Measurements from ENCODE around the gene DMD.

Gene DMD

GRCh38 chrX:31258166-31258565 is 1953.2 kb downstream of the DMD start:
- Histone ChIP-seq H3K4me2 (ENCODE audit: low read depth, low read length) (no peak overlapping the region), H2AFZ (ENCODE audit: low read length) (no peak overlapping the region), H4K20me1 (ENCODE audit: insufficient read depth, low read length) (no peaks in the 10 kb centered on the region), H3K27ac (ENCODE audit: low read length) (no peak overlapping the region), H3K4me3 (ENCODE audit: low read length) (no peak overlapping the region), H3K9me3 (replicated peaks; ENCODE audit: insufficient read depth, low read length) (no peaks in the 10 kb centered on the region), H3K79me2 (ENCODE audit: low read length) (no peaks in the 10 kb centered on the region), H3K27me3 (replicated peaks; ENCODE audit: insufficient read depth, low read length) (no peaks in the 10 kb centered on the region), H3K9me2 (replicated peaks; ENCODE audit: insufficient read depth, low read length) (no peaks in the 10 kb centered on the region), H3K9ac (ENCODE audit: low read length) (no peak overlapping the region), H3K36me3 (replicated peaks; ENCODE audit: insufficient read depth, low read length) (no peaks in the 10 kb centered on the region), H3F3A (ENCODE audit: insufficient read depth, low read length) (no peaks in the 10 kb centered on the region), H3K4me1 (ENCODE audit: low read length) (no peaks in the 10 kb centered on the region)
- TF ChIP-seq EZH2 (optimal IDR thresholded peaks at IDR 0.05; ENCODE audit: low read depth, low read length) (no peak), EZH2phosphoT487 (IDR thresholded peaks at IDR 0.05; ENCODE audit: low read length) (no peak), CTCF (IDR thresholded peaks at IDR 0.05; ENCODE audit: low read length) (no peak)
- DNase-seq = no peak

- H3K4me1 ChIP-seq (ENCODE audit: low read length) = no peaks in the 10 kb centered on the region
- no peak overlapping the region for H3K4me3 ChIP-seq (ENCODE audit: low read length)
- H3F3A ChIP-seq (ENCODE audit: insufficient read depth, low read length) = no peaks in the 10 kb centered on the region
- no peak overlapping the region for H3K4me2 ChIP-seq (ENCODE audit: low read depth, low read length)
- H2AFZ ChIP-seq (ENCODE audit: low read length) = no peak overlapping the region
- H3K36me3 ChIP-seq (replicated peaks; ENCODE audit: insufficient read depth, low read length) = no peaks in the 10 kb centered on the region
- H4K20me1 ChIP-seq (ENCODE audit: insufficient read depth, low read length) = no peaks in the 10 kb centered on the region
- H3K27me3 ChIP-seq (replicated peaks; ENCODE audit: insufficient read depth, low read length) = no peaks in the 10 kb centered on the region
- H3K9me3 ChIP-seq (replicated peaks; ENCODE audit: insufficient read depth, low read length) = no peaks in the 10 kb centered on the region
- no peaks in the 10 kb centered on the region for H3K79me2 ChIP-seq (ENCODE audit: low read length)
- H3K9me2 ChIP-seq (replicated peaks; ENCODE audit: insufficient read depth, low read length) = no peaks in the 10 kb centered on the region
- no peak overlapping the region for H3K27ac ChIP-seq (ENCODE audit: low read length)
- no peak overlapping the region for H3K9ac ChIP-seq (ENCODE audit: low read length)
- DNase-seq = no peak
- TF ChIP-seq CTCF (IDR thresholded peaks at IDR 0.05; ENCODE audit: low read length) = no peak
- no peak for TF ChIP-seq EZH2phosphoT487 (IDR thresholded peaks at IDR 0.05; ENCODE audit: low read length)
- TF ChIP-seq EZH2 (optimal IDR thresholded peaks at IDR 0.05; ENCODE audit: low read depth, low read length) = no peak
These were observed 1955.9 kb downstream of the DMD start for GRCh38 chrX:31255310-31256033.

GRCh38 chrX:31252133-31252532 is 1959.2 kb downstream of the DMD start:
- H3K27me3 ChIP-seq (replicated peaks; ENCODE audit: insufficient read depth, low read length) = no peaks in the 10 kb centered on the region

More at GRCh38 chrX:31252133-31252532, 1959.2 kb downstream of the DMD start:
- no peaks in the 10 kb centered on the region for H3K36me3 ChIP-seq (replicated peaks; ENCODE audit: insufficient read depth, low read length)
- no peak overlapping the region for H2AFZ ChIP-seq (ENCODE audit: low read length)
- no peak overlapping the region for H3K9ac ChIP-seq (ENCODE audit: low read length)
- DNase-seq = no peak
- no peak overlapping the region for H3K4me2 ChIP-seq (ENCODE audit: low read depth, low read length)
- no peaks in the 10 kb centered on the region for H3K9me3 ChIP-seq (replicated peaks; ENCODE audit: insufficient read depth, low read length)
- H3F3A ChIP-seq (ENCODE audit: insufficient read depth, low read length) = no peaks in the 10 kb centered on the region
- H3K4me1 ChIP-seq (ENCODE audit: low read length) = no peaks in the 10 kb centered on the region
- no peaks in the 10 kb centered on the region for H4K20me1 ChIP-seq (ENCODE audit: insufficient read depth, low read length)
- H3K79me2 ChIP-seq (ENCODE audit: low read length) = no peaks in the 10 kb centered on the region
- TF ChIP-seq CTCF (IDR thresholded peaks at IDR 0.05; ENCODE audit: low read length) (no peak), EZH2phosphoT487 (IDR thresholded peaks at IDR 0.05; ENCODE audit: low read length) (no peak), EZH2 (optimal IDR thresholded peaks at IDR 0.05; ENCODE audit: low read depth, low read length) (no peak)
- no peak overlapping the region for H3K4me3 ChIP-seq (ENCODE audit: low read length)
- no peak overlapping the region for H3K27ac ChIP-seq (ENCODE audit: low read length)
- H3K9me2 ChIP-seq (replicated peaks; ENCODE audit: insufficient read depth, low read length) = no peaks in the 10 kb centered on the region

Data from MM.1S (cell line).